ENCODE results near the gene GTF2F1. TPM values are rescaled to one million over a fixed set of nuclear protein-coding genes. Genes with fewer than 3 reads are reported as not detected.

GTF2F1 gene

GRCh38 chr19:6340493-6341201, 52.3 kb downstream of the GTF2F1 start:
- Histone ChIP-seq H3K27ac (replicated peaks) (no peak overlapping the region), H3K4me3 (replicated peaks; ENCODE audit: insufficient read depth, low read length) (no peak overlapping the region), H3K27me3 (ENCODE audit: insufficient read depth, poor library complexity, severe bottlenecking) (no peaks in the 10 kb centered on the region)
- TF ChIP-seq POLR2AphosphoS5 (IDR thresholded peaks at IDR 0.05; ENCODE audit: low read depth), result no peak
- TF ChIP-seq SPI1 (IDR thresholded peaks at IDR 0.05; ENCODE audit: borderline replicate concordance, low read depth), result no peak
- TF ChIP-seq CTCF (IDR thresholded peaks at IDR 0.05; ENCODE audit: insufficient read depth, low read length), result no peak
- no peak for DNase-seq (ENCODE audit: low read depth in 1 of 2, low spot score in 1 of 2)

GRCh38 chr19:6334490-6335285, 58.3 kb downstream of the GTF2F1 start:
- no peaks in the 10 kb centered on the region for H3K27me3 ChIP-seq (ENCODE audit: insufficient read depth, poor library complexity, severe bottlenecking)
- no peak overlapping the region for H3K27ac ChIP-seq (replicated peaks)
- TF ChIP-seq GABPA (IDR thresholded peaks at IDR 0.05; ENCODE audit: low read depth), result no peak
- no peak for TF ChIP-seq REST (IDR thresholded peaks at IDR 0.05; ENCODE audit: insufficient replicate concordance, low read depth)
- DNase-seq (ENCODE audit: low read depth in 1 of 2, low spot score in 1 of 2), result no peak
- H3K4me3 ChIP-seq (replicated peaks; ENCODE audit: insufficient read depth, low read length), result no peak overlapping the region

GRCh38 chr19:6333439-6333838, 59.5 kb downstream of the GTF2F1 start, which contains the start of gene ACER1:
Gene ACER1 (minus strand): TSS chr19:6333612. CDS start chr19:6333551, 61 bp downstream.
- no peak for DNase-seq (ENCODE audit: low read depth in 1 of 2, low spot score in 1 of 2)
- H3K27ac ChIP-seq (replicated peaks), result no peak within 1 kb of the TSS
- TF ChIP-seq REST (IDR thresholded peaks at IDR 0.05; ENCODE audit: insufficient replicate concordance, low read depth), result no peak
- TF ChIP-seq GABPA (IDR thresholded peaks at IDR 0.05; ENCODE audit: low read depth), result no peak
- TF ChIP-seq SPI1 (IDR thresholded peaks at IDR 0.05; ENCODE audit: borderline replicate concordance, low read depth), result no peak
- TF ChIP-seq POLR2AphosphoS5 (IDR thresholded peaks at IDR 0.05; ENCODE audit: low read depth), result no peak
- TF ChIP-seq CTCF (IDR thresholded peaks at IDR 0.05; ENCODE audit: insufficient read depth, low read length), result no peak

More at GRCh38 chr19:6333439-6333838, 59.5 kb downstream of the GTF2F1 start, which contains the start of gene ACER1:
- Histone ChIP-seq H3K4me3 (replicated peaks; ENCODE audit: insufficient read depth, low read length) (no peak within 1 kb of the TSS), H3K27me3 (ENCODE audit: insufficient read depth, poor library complexity, severe bottlenecking) (no peaks in the 10 kb centered on the region)

Small RNAs within 50 kb of the gene (microRNA-seq; reads per million reads assigned to microRNA genes)
- gene MIR3940 (20.2 reads per million, percentile 46 among the genes with 10 or more reads in this experiment), gene MIR6790 (not detected), gene MIR6885 (not detected)
